HG02610 (cell line): ENCODE measurements around the gene ADK.
"Not testable (repeated sequence)": the region's sequence is repeated elsewhere in the genome, so short reads cannot be mapped to it uniquely, and the experiment has no call there.

ENCODE experiments used
- ATAC-seq: cut with Tn5 transposase; IDR thresholded peaks from one replicate; pipeline ENCODE4 v1.9.1; 2021; ENCODE audit warnings: mild to moderate bottlenecking, moderate library complexity; ENCODE audit not compliant: unreplicated experiment

The ADK gene

GRCh38 chr10:74337330-74338016, 186.5 kb downstream of the ADK start:
- ATAC-seq = no peak

GRCh38 chr10:74342991-74343390, 192.0 kb downstream of the ADK start:
- ATAC-seq = no peak

GRCh38 chr10:74343804-74344203, 192.8 kb downstream of the ADK start:
- no peak for ATAC-seq

- no peak for ATAC-seq
Measured at GRCh38 chr10:74344306-74344705, 193.3 kb downstream of the ADK start.

- no peak for ATAC-seq
Measured at GRCh38 chr10:74347522-74347921, 196.5 kb downstream of the ADK start.

GRCh38 chr10:74353021-74353420, 202.0 kb downstream of the ADK start:
- not testable (repeated sequence) for ATAC-seq

- no peak for ATAC-seq
Measured at GRCh38 chr10:74361678-74362077, 210.7 kb downstream of the ADK start.

GRCh38 chr10:74363727-74364126, 212.7 kb downstream of the ADK start:
- ATAC-seq = no peak

GRCh38 chr10:74365109-74365508, 214.1 kb downstream of the ADK start:
- ATAC-seq = no peak

- no peak for ATAC-seq
Measured at GRCh38 chr10:74371696-74372095, 220.7 kb downstream of the ADK start.

- no peak for ATAC-seq
Measured at GRCh38 chr10:74373059-74373458, 222.0 kb downstream of the ADK start.

GRCh38 chr10:74377476-74377875, 226.5 kb downstream of the ADK start:
- no peak for ATAC-seq

- ATAC-seq = no peak
Measured at GRCh38 chr10:74379474-74379873, 228.5 kb downstream of the ADK start.

GRCh38 chr10:74380795-74381194, 229.8 kb downstream of the ADK start:
- ATAC-seq = no peak

- ATAC-seq = no peak
Measured at GRCh38 chr10:74381291-74381853, 230.4 kb downstream of the ADK start.

- ATAC-seq = no peak
Measured at GRCh38 chr10:74382663-74383062, 231.6 kb downstream of the ADK start.

- ATAC-seq = no peak
Measured at GRCh38 chr10:74383642-74384041, 232.6 kb downstream of the ADK start.

GRCh38 chr10:74384615-74385183, 233.7 kb downstream of the ADK start:
- ATAC-seq = peak; percentile 54

GRCh38 chr10:74388801-74389200, 237.8 kb downstream of the ADK start:
- no peak for ATAC-seq

- ATAC-seq = no peak
Measured at GRCh38 chr10:74391786-74392185, 240.8 kb downstream of the ADK start.

- no peak for ATAC-seq
Measured at GRCh38 chr10:74394416-74394969, 243.5 kb downstream of the ADK start.

- ATAC-seq = no peak
Measured at GRCh38 chr10:74400186-74400585, 249.2 kb downstream of the ADK start.
